GM23248 (cell line): ENCODE results near the gene NRSN1. TPM values are rescaled to one million over a fixed set of nuclear protein-coding genes. Genes with fewer than 3 reads are reported as not detected.

Experiments
- DNase-seq: peaks from one replicate; pipeline ENCODE4 v3.0.0-alpha.2; 2015
- H2AFZ ChIP-seq: fragments of 200-600 bp; sonication (generic); 2 replicates; pipeline ENCODE4 v1.6.1; 2016; ENCODE audit warnings: antibody characterized with exemption
- H3F3A ChIP-seq: fragments of 200-600 bp; sonication (generic); 2 replicates; pipeline ENCODE4 v1.6.1; 2016; ENCODE audit warnings: mild to moderate bottlenecking, antibody characterized with exemption, mixed run types; ENCODE audit not compliant: insufficient read depth
- H3K27ac ChIP-seq: fragments of 200-600 bp; sonication (generic); 2 replicates; pipeline ENCODE4 v1.5.1; 2016; ENCODE audit warnings: mild to moderate bottlenecking
- H3K27me3 ChIP-seq: fragments of 200-600 bp; sonication (generic); replicated peaks from 2 replicates; pipeline ENCODE4 v1.6.1; 2016; ENCODE audit warnings: mild to moderate bottlenecking; ENCODE audit not compliant: insufficient read depth
- H3K36me3 ChIP-seq: fragments of 200-600 bp; sonication (generic); 2 replicates; pipeline ENCODE4 v1.6.1; 2016; ENCODE audit warnings: low read depth, mild to moderate bottlenecking
- H3K4me1 ChIP-seq: fragments of 200-600 bp; sonication (generic); 2 replicates; pipeline ENCODE4 v1.6.1; 2016; ENCODE audit warnings: mild to moderate bottlenecking; ENCODE audit not compliant: insufficient read depth
- H3K4me2 ChIP-seq: fragments of 200-600 bp; sonication (generic); one replicate; pipeline ENCODE4 v1.6.1; 2016; ENCODE audit warnings: mild to moderate bottlenecking; ENCODE audit not compliant: unreplicated experiment
- H3K4me3 ChIP-seq: fragments of 200-600 bp; sonication (generic); 2 replicates; pipeline ENCODE4 v1.5.1; 2016; ENCODE audit warnings: mild to moderate bottlenecking
- H3K79me2 ChIP-seq: fragments of 200-600 bp; sonication (generic); 2 replicates; pipeline ENCODE4 v1.6.1; 2016; ENCODE audit warnings: mild to moderate bottlenecking; ENCODE audit not compliant: insufficient read depth
- H3K9ac ChIP-seq: fragments of 200-600 bp; sonication (generic); 2 replicates; pipeline ENCODE4 v1.6.1; 2016; ENCODE audit warnings: mild to moderate bottlenecking
- H3K9me2 ChIP-seq: fragments of 200-600 bp; sonication (generic); 2 replicates; pipeline ENCODE4 v1.6.1; 2016; ENCODE audit warnings: mixed run types, mild to moderate bottlenecking, moderate library complexity; ENCODE audit not compliant: insufficient read depth
- H3K9me3 ChIP-seq: fragments of 200-600 bp; sonication (generic); one replicate; pipeline ENCODE4 v1.6.1; 2017; ENCODE audit warnings: low read depth
- H4K20me1 ChIP-seq: fragments of 200-600 bp; sonication (generic); 2 replicates; pipeline ENCODE4 v1.6.0; 2016; ENCODE audit not compliant: insufficient read depth
- EZH2 ChIP-seq: fragments of 200-600 bp; sonication (generic); IDR thresholded peaks from 2 replicates; pipeline ENCODE4 v1.6.1; 2018; ENCODE audit warnings: antibody characterized with exemption, mild to moderate bottlenecking; ENCODE audit not compliant: insufficient read depth, poor library complexity, severe bottlenecking
- EZH2phosphoT487 ChIP-seq: fragments of 200-600 bp; sonication (generic); IDR thresholded peaks from 2 replicates; pipeline ENCODE4 v1.6.1; 2018; ENCODE audit warnings: antibody characterized with exemption, moderate library complexity, mild to moderate bottlenecking, low read depth; ENCODE audit not compliant: insufficient read depth
- WGBS, 2 experiments: methylation state at CpG; one replicate each; pipeline ENCODE4 v1.1.6; 2015 to 2017; ENCODE audit warnings: low lambda C conversion rate in 2 of 2, low coverage in 1 of 2; ENCODE audit errors: missing lambda C conversion rate in 2 of 2; 5-methylcytosine and 5-hydroxymethylcytosine counted together
- in situ Hi-C: fragments of 300-500 bp; cut with MboI; formaldehyde crosslinking; loops from 2 replicates; pipeline ENCODE4 v1.15.0; 2020
- polyA plus RNA-seq: library from polyadenylated mRNA; unstranded; fragments of >200 nt; fragmentation: Nextera tagmentation; extraction: Ambion mirVana; gene quantifications from 2 replicates; pipeline ENCODE4 v1.2.1, GENCODE V29; 2016
- total RNA-seq: library from RNA; depleted of rRNA; stranded (reverse); fragments of >200 nt; shearing (Covaris generic); gene quantifications from 2 replicates; pipeline ENCODE4 v1.2.3, GENCODE V29; 2014

Gene NRSN1
- total and polyA plus RNA-seq, 2 experiments from 2014 or later = not detected

DNA sequence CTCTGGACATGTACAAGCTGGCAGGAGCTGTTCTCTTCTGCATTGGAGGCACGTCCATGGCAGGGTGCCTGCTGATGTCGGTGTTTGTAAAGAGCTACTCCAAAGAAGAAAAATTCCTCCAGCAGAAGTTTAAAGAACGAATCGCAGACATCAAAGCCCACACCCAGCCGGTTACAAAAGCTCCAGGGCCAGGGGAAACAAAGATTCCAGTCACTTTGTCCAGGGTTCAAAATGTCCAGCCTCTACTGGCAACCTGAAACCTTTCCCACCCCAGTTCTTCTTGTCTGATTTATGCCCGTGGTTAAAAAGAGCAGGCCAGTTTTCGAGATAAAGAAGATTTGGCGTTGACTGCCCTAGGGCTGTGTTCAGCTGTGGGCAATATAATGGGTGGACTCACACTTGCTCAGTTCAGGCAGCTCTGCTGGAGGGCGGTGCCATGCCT, 19.7 kb downstream of the NRSN1 start:
- DNase-seq = no peak
- Histone ChIP-seq H3K9me3 (no peaks in the 10 kb centered on the region), H3K4me3 (no peak overlapping the region), H3F3A (no peaks in the 10 kb centered on the region), H3K27me3 (no peaks in the 10 kb centered on the region), H3K9me2 (no peaks in the 10 kb centered on the region), H3K79me2 (no peaks in the 10 kb centered on the region), H3K9ac (no peak overlapping the region), H2AFZ (no peak overlapping the region), H3K4me1 (no peaks in the 10 kb centered on the region), H3K27ac (no peak overlapping the region), H4K20me1 (no peaks in the 10 kb centered on the region), H3K36me3 (no peaks in the 10 kb centered on the region), H3K4me2 (no peak overlapping the region)
- TF ChIP-seq EZH2phosphoT487 = no peak
- TF ChIP-seq EZH2 = no peak
- in situ Hi-C loops = no loop called here
- 28 to 43% methylated on average over 9 of the region's 9 CpGs for WGBS, 2 experiments

DNA sequence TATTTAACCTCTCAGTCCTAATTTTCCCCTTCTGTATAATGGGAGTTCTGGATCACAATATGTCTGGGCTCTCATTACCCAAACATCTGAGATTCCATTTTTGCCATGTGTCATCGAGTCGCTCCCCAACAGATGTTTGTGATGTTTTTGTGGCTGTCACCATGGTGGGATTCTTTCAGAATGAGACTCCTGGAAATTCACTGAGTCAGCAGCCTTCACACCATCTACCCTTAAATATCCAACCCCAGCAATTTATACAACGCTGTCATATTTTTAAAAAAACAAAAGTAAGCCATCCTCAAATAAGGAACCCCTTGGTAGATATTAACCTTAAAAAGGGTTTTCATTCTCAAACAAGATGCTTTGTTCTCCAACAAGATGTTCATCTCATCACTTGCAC, 20.9 kb downstream of the NRSN1 start:
- Histone ChIP-seq H4K20me1 (no peaks in the 10 kb centered on the region), H3K4me2 (no peak overlapping the region), H3K9me3 (no peaks in the 10 kb centered on the region), H3K79me2 (no peaks in the 10 kb centered on the region), H3K27ac (no peak overlapping the region), H3K27me3 (no peaks in the 10 kb centered on the region), H2AFZ (no peak overlapping the region), H3K9ac (no peak overlapping the region), H3K4me1 (no peaks in the 10 kb centered on the region), H3K4me3 (no peak overlapping the region), H3K36me3 (no peaks in the 10 kb centered on the region), H3K9me2 (no peaks in the 10 kb centered on the region), H3F3A (no peaks in the 10 kb centered on the region)
- DNase-seq = no peak
- TF ChIP-seq EZH2phosphoT487 = no peak
- TF ChIP-seq EZH2 = no peak
- in situ Hi-C loops = no loop called here
- 51 to 57% methylated on average over 3 of the region's 3 CpGs for WGBS, 2 experiments

DNA sequence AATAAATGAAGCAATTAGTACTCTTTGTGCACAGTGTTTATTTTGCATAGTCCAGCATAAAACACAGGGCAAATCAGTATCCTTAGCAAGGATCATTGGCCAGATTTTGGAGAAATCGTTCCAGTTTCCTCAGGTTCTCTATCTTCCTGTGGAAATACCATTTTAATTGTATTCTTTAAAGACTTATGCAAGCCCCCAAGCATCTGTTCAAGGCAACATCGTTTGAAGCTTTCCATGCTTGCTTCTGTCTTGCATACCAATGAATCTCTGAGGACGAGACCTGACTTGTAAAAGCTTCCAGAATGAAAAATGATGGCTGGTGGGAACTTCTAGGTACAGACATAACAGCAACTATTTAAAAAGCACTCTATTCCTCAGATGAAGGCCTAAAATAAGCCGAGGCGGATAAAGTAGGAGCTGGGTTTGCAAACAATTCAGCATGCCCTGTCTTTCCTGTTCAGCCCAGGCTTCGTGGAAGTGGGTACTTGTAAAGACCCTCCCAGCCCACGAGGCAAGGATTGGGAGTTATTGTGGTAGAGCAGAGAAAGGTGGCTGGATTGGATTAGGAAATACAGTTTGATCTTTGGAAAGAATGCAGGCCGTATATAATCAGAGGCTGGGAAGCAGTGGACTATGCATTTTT, 21.6 kb downstream of the NRSN1 start:
- Histone ChIP-seq H3K9ac (no peak overlapping the region), H4K20me1 (no peaks in the 10 kb centered on the region), H3K4me3 (no peak overlapping the region), H3K79me2 (no peaks in the 10 kb centered on the region), H3K36me3 (no peaks in the 10 kb centered on the region), H3K27ac (no peak overlapping the region), H3K9me2 (no peaks in the 10 kb centered on the region), H3K27me3 (no peaks in the 10 kb centered on the region), H3K4me2 (no peak overlapping the region), H2AFZ (no peak overlapping the region), H3K4me1 (no peaks in the 10 kb centered on the region), H3F3A (no peaks in the 10 kb centered on the region), H3K9me3 (no peaks in the 10 kb centered on the region)
- WGBS, 2 experiments = 19% methylated on average over 8 of the region's 8 CpGs
- no peak for DNase-seq
- in situ Hi-C loops = no loop called here
- TF ChIP-seq EZH2phosphoT487 (no peak), EZH2 (no peak)

DNA sequence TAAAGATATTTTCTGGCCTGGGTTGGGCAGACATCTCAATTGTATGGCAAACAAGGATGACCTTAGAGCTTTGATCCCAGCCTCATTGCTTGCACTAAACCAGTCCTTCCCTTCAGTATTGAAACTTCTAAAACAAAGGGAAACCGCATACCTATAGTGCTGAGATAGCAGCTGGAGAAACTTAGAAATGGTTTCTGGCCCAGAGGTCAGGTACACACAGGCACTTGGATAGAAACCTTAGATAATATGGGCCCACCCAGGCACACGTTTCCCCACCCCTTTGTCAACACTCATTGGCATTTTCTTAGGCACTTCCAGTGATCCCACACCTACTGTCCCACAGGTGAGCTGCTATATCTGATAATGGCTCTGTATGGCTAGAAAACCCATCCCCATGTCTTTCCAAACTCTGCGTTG, 22.1 kb downstream of the NRSN1 start:
- Histone ChIP-seq H3K27me3 (no peaks in the 10 kb centered on the region), H3K27ac (no peak overlapping the region), H3K4me2 (no peak overlapping the region), H3K36me3 (no peaks in the 10 kb centered on the region), H3K4me1 (no peaks in the 10 kb centered on the region), H3K9me3 (no peaks in the 10 kb centered on the region), H3K4me3 (no peak overlapping the region), H3K79me2 (no peaks in the 10 kb centered on the region), H3F3A (no peaks in the 10 kb centered on the region), H3K9ac (no peak overlapping the region), H3K9me2 (no peaks in the 10 kb centered on the region), H4K20me1 (no peaks in the 10 kb centered on the region), H2AFZ (no peak overlapping the region)
- WGBS, 2 experiments = 22 to 34% methylated on average over 3 of the region's 3 CpGs
- no peak for DNase-seq
- TF ChIP-seq EZH2 (no peak), EZH2phosphoT487 (no peak)
- in situ Hi-C loops = no loop called here

- H4K20me1 ChIP-seq = no peaks in the 10 kb centered on the region
- no peaks in the 10 kb centered on the region for H3K4me1 ChIP-seq
- DNase-seq = no peak
- no peaks in the 10 kb centered on the region for H3K36me3 ChIP-seq
- H3K27me3 ChIP-seq = no peaks in the 10 kb centered on the region
- H3K27ac ChIP-seq = no peak overlapping the region
- H3K9me2 ChIP-seq = no peaks in the 10 kb centered on the region
- TF ChIP-seq EZH2phosphoT487 (no peak), EZH2 (no peak)
- no peak overlapping the region for H3K9ac ChIP-seq
- no peaks in the 10 kb centered on the region for H3K79me2 ChIP-seq
- no peak overlapping the region for H3K4me2 ChIP-seq
- in situ Hi-C loops = no loop called here
- no peak overlapping the region for H2AFZ ChIP-seq
- no peaks in the 10 kb centered on the region for H3K9me3 ChIP-seq
- no peak overlapping the region for H3K4me3 ChIP-seq
- H3F3A ChIP-seq = no peaks in the 10 kb centered on the region
Observed at GRCh38 chr6:24148684-24149083, 22.7 kb downstream of the NRSN1 start.
